Suppressor macrophage treated with lipopolysaccharide for 4 hours (primary cell): ENCODE data around the gene BPIFB6.

ENCODE experiments used
- DNase-seq: peaks from one replicate; pipeline ENCODE4 v3.0.0-alpha.2; 2020

Gene BPIFB6

GRCh38 chr20:33016581-33017109, 14.8 kb upstream of the BPIFB6 start:
- no peak for DNase-seq

- no peak for DNase-seq
Measured at GRCh38 chr20:33017542-33017941, 13.9 kb upstream of the BPIFB6 start.

GRCh38 chr20:33018169-33018931, 13.1 kb upstream of the BPIFB6 start:
- DNase-seq = no peak

- no peak for DNase-seq
Measured at GRCh38 chr20:33019465-33020277, 11.8 kb upstream of the BPIFB6 start.

- DNase-seq = no peak
Measured at GRCh38 chr20:33020278-33021161, 10.9 kb upstream of the BPIFB6 start.

- DNase-seq = no peak
Measured at GRCh38 chr20:33021879-33022278, 9.6 kb upstream of the BPIFB6 start.

GRCh38 chr20:33022289-33022688, 9.2 kb upstream of the BPIFB6 start:
- peak; percentile 60 for DNase-seq

GRCh38 chr20:33022694-33023438, 8.6 kb upstream of the BPIFB6 start:
- DNase-seq = no peak

- DNase-seq = no peak
Measured at GRCh38 chr20:33023439-33024242, 7.8 kb upstream of the BPIFB6 start.

- DNase-seq = no peak
Measured at GRCh38 chr20:33024243-33024560, 7.2 kb upstream of the BPIFB6 start.

- DNase-seq = no peak
Measured at GRCh38 chr20:33024609-33025317, 6.7 kb upstream of the BPIFB6 start.

- DNase-seq = no peak
Measured at GRCh38 chr20:33025318-33025876, 6.1 kb upstream of the BPIFB6 start.

GRCh38 chr20:33026072-33026778, 5.2 kb upstream of the BPIFB6 start:
- DNase-seq = no peak

- no peak for DNase-seq
Measured at GRCh38 chr20:33026779-33027759, 4.4 kb upstream of the BPIFB6 start.

GRCh38 chr20:33027769-33028751, 3.4 kb upstream of the BPIFB6 start:
- DNase-seq = no peak

- no peak for DNase-seq
Measured at GRCh38 chr20:33028875-33029274, 2.6 kb upstream of the BPIFB6 start.

- DNase-seq = no peak
Measured at GRCh38 chr20:33030076-33030475, 1.4 kb upstream of the BPIFB6 start.
